ENCODE results near the gene CENPQ.

CENPQ gene, protein sequence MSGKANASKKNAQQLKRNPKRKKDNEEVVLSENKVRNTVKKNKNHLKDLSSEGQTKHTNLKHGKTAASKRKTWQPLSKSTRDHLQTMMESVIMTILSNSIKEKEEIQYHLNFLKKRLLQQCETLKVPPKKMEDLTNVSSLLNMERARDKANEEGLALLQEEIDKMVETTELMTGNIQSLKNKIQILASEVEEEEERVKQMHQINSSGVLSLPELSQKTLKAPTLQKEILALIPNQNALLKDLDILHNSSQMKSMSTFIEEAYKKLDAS

DNA sequence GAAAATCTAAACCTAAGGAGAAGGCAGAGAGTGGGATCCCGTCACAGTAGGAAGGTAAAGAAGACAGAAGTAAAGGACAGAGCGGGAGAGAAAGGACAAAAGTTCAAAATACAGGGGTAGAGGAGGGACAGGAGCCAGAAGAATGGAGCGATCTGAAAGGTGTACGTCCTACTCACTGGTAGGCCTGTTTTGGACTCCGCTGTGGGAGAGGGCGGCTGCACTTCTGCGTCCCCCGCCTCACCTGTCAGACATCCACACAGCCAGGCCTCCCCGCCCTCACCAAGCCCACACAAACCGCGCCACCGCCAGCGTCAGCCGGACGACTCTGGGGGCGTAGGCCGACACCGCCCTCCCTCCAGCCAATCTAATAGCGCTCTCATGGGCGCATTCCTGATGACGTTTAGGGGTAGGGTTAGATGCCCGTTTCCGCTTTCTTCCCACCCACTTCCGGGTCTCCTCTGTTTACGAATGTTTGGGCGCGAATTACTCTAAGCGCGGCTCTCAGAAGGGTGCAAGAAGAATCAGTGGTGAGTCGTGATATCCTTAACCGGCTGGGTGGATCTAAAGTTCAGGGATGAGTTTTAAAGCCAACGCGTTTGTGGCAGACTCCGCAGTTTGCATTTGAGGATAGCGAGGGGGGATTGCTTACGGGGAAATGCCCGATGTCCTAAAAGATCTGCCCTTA, at the start of gene CENPQ, which contains the start of gene MMUT:
CENPQ (plus strand) TSS at position 444 of the 685 bp plus-strand sequence. CDS start 6,807 bp downstream, outside the sequence.
MMUT (minus strand) TSS at position 327 of the 685 bp plus-strand sequence. CDS start 3,787 bp downstream, outside the sequence.
- H3K4me3 ChIP-seq (ENCODE audit: low read depth, low read length), result peak within 1 kb of the TSS; percentile 99
- DNase-seq (ENCODE audit: low read depth, low spot score), result peak; percentile 93
- in situ Hi-C loops (cut with HindIII; ENCODE audit: low sequenced_read_pairs), result no loop called here
- TF ChIP-seq, protein P1, sequence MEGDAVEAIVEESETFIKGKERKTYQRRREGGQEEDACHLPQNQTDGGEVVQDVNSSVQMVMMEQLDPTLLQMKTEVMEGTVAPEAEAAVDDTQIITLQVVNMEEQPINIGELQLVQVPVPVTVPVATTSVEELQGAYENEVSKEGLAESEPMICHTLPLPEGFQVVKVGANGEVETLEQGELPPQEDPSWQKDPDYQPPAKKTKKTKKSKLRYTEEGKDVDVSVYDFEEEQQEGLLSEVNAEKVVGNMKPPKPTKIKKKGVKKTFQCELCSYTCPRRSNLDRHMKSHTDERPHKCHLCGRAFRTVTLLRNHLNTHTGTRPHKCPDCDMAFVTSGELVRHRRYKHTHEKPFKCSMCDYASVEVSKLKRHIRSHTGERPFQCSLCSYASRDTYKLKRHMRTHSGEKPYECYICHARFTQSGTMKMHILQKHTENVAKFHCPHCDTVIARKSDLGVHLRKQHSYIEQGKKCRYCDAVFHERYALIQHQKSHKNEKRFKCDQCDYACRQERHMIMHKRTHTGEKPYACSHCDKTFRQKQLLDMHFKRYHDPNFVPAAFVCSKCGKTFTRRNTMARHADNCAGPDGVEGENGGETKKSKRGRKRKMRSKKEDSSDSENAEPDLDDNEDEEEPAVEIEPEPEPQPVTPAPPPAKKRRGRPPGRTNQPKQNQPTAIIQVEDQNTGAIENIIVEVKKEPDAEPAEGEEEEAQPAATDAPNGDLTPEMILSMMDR (IDR thresholded peaks at IDR 0.05; ENCODE audit: low read depth, low read length), result no peak

DNA sequence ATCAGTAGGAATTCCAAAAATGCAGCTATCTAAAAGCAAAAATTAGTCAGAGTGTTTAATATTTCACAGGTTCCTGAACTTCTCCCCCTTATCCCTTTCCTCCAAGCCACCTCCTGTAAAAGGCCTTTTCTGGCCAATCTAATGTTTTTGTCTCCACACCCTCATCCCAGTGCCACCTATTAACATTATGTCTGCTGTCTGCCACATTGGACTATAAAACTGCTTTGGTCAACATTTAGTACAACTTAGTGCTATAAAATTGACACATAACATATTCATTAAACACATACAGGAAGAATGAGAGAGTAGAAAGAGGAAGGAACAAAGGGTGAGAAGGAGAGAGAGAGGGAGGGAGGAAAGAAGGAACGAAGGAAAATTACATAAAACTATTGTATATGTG, 47.8 kb upstream of the CENPQ start:
- TF ChIP-seq, protein P1 (IDR thresholded peaks at IDR 0.05; ENCODE audit: low read depth, low read length), result no peak
- in situ Hi-C loops (cut with HindIII; ENCODE audit: low sequenced_read_pairs), result no loop called here
- DNase-seq (ENCODE audit: low read depth, low spot score), result no peak
- H3K4me3 ChIP-seq (ENCODE audit: low read depth, low read length), result no peak overlapping the region

DNA sequence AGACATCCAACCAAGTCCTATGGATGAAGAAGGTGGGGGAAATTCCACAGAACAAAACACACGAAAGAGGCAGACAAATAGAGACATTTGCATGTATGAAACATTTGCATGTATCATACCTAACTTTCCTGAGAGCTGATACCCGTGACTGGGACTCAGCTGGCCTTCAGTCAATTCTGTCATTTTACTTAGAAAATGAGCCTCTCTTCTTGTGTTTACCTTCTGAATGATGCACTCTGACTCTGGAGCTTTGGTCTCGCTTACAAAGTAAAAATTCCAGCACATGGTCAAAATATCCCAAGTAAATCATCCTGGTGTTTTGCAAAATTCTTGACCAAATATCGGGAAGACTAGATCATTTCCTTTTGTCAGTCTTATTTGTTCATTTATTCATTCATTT, 47.0 kb upstream of the CENPQ start:
- TF ChIP-seq, protein P1 (IDR thresholded peaks at IDR 0.05; ENCODE audit: low read depth, low read length), result no peak
- DNase-seq (ENCODE audit: low read depth, low spot score), result no peak
- in situ Hi-C loops (cut with HindIII; ENCODE audit: low sequenced_read_pairs), result no loop called here
- H3K4me3 ChIP-seq (ENCODE audit: low read depth, low read length), result no peak overlapping the region

DNA sequence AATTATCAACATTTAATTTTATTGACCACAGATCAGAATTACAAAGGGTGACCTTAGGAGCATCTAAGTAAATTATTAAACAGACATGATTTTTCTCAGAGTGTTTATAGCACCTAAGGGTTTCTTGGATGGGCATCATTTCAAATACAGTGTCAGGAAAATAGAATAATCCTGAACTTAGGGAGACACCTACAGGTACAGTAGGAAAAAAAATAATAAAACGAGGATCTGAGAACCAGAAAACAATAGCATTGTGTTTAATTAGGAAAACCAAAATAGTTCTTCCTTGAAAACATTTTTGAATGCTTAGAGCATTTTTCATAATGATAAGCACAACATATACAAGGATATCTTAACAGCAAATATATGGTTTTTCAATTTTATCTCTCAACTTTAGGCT, 39.4 kb upstream of the CENPQ start:
- in situ Hi-C loops (cut with HindIII; ENCODE audit: low sequenced_read_pairs), result no loop called here
- peak; percentile 5 for DNase-seq (ENCODE audit: low read depth, low spot score)
- TF ChIP-seq, protein P1 (IDR thresholded peaks at IDR 0.05; ENCODE audit: low read depth, low read length), result peak; percentile 4
- H3K4me3 ChIP-seq (ENCODE audit: low read depth, low read length), result no peak overlapping the region

DNA sequence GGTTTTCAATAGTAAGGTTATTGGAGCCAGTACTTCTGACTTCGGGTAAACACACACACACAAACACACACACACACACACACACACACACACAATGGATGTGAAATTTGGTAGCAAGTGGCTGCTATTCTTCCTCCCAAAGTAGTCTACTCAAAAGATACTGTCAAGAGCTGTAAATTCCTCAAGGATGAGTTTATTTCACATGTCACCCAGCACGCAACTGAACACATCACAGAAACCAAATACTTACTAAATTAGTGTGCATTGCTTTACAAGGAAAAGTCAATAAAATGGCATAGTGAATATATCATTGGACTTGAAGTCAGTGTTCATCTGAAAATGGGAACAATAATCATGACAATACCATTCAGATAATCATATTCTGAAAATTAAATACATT, 33.0 kb upstream of the CENPQ start:
- TF ChIP-seq, protein P1 (IDR thresholded peaks at IDR 0.05; ENCODE audit: low read depth, low read length), result no peak
- no peak overlapping the region for H3K4me3 ChIP-seq (ENCODE audit: low read depth, low read length)
- DNase-seq (ENCODE audit: low read depth, low spot score), result no peak
- in situ Hi-C loops (cut with HindIII; ENCODE audit: low sequenced_read_pairs), result no loop called here

DNA sequence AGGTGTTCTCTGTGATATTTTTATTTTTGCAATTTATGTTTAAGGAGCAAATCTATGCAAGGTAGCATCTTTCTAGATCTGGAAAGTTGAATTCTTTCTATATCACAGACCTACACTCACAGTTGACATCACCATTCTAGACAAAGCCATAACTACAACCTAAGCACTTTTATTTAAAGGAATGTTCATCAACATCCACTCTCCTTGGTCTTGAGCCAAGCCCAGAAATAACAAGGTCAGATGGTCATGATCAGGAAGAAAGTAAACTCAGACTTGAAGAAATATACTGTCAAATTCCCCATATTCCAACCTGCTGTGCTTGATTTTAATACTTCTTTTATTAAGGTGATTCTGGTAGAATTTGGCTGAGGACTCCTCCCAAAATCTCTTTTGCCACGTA, 32.3 kb upstream of the CENPQ start:
- no peak for DNase-seq (ENCODE audit: low read depth, low spot score)
- no peak overlapping the region for H3K4me3 ChIP-seq (ENCODE audit: low read depth, low read length)
- in situ Hi-C loops (cut with HindIII; ENCODE audit: low sequenced_read_pairs), result no loop called here
- TF ChIP-seq, protein P1 (IDR thresholded peaks at IDR 0.05; ENCODE audit: low read depth, low read length), result no peak
